ENCODE measurements around the gene DENND5B.
"Not testable (repeated sequence)": the region's sequence is repeated elsewhere in the genome, so short reads cannot be mapped to it uniquely, and the experiment has no call there.

Gene DENND5B

DNA sequence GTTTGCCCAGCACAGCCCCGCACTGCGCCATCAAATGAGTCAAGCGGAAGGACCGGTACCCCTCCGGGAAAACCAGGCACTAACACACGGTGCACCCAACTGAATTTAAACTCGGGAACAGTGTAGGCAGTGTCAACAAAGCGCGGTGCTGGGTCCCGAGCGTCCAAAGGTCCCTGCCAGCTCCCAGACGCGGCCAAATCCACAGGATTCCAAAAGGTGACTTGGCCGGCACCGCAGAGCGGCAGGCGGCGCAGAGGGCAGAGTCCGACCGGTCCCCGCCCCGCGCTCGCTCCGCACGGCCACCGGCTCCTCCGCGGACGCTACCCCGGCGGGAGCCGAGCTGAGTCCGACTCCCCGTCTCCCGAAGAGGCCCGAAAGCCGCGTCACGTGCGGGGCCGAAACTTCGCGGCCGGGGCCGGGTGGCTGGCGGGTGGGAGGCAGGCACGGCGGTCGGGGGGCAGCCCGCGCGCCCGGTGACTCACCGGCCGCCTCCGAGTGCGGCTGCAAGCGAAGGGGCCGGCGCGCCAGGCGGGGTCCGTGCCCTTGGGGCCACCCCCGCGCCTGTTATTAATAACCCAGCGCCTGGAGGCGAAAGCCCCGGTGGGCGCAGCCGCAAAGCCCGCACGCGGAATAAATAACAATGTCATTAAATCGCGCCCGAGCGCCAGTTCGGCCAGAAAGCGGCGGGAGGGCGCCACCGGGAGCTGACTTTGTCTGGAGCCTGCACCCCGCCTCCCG, 863 bp downstream of the DENND5B start:
- DNase-seq: no peak

DNA sequence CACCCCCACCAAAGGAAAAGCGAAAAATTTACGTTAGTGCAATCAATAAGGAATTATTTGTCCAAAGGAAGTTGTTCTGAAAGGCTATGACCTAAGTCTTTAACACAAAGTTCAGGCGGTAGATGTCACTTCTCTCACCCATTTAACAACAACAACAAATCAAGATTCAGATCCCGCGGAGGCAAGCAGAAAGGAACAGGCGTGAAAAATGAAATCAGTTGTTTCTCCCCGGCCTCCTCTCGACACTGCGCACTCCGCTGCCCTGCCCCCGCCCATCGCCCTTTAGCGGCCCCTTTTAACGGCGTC, 1.4 kb downstream of the DENND5B start:
- peak; percentile 6 for DNase-seq

DNA sequence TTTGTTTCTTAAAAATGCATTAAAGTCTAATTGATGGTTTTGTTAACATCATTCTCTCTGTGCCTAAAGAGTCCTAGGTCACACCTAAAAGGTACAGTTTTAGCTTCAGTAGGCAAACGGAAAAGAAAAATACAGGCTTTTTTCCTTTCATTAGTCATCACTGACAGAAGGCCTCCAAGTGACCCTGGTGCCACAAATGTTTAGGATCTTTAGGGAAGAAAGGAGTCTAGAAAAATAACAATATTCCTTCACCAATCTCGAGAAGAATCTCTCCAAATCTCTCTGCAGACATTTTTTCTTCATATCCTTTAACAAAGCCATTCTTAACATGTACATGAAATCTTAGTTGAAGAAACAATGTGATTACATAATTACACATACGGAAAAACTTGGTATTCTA, 2.0 kb downstream of the DENND5B start:
- DNase-seq: no peak

DNA sequence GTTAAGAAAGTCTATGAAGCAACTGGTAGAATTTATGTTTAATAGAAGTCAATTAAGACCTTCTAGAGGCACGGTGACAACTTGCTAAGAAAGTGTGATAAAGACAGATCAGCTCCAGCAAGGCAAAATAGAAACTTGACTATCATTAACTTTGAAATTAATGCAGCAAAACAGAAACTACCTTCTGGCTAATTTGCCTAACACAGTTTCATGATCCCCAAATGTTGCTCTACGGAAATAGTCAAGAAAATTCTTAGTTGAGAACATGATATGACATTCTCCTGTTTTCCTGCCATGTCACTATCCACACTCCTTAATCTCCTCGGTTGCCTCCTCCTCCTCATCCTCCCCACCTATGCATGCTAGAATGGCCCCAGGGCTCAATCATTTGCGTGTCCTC, 4.2 kb downstream of the DENND5B start:
- no peak for DNase-seq

DNA sequence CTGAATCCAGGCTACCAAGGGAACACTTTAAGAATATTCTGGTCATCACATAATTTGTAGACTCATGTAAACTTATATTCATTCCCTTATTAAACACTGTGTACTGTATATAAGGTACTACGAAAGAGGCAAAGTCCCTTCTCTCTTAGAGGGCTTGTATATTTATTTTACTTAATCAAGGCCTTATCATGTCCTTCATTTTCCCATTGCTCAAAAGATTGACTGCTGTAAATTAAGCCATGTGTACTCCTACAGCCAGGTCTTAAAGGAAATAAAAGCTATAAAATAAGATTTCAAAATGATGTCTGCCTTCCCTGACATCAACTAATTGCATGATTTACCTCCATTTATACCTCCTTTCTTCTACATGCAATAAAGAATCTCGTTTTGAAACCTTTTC, 5.0 kb downstream of the DENND5B start:
- no peak for DNase-seq

DNA sequence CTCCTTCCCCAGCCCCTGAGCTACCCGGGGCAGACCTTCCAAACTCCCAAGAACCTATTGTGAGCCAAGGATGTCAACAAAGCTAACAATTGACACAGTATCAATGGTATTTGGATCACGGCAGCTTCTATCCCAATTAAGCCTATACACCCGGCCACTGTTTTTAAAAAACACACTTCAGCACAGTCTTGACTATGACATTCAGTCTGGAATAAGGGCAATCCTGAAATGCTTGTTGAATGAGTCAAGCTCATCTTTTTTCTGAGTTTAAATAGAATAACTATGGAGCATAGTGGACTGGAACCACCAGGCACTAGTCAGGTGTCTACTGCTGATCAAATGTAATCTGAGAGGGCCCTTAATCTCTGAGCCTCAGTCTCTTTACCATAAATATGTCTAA, 5.7 kb downstream of the DENND5B start:
- DNase-seq: no peak

DNA sequence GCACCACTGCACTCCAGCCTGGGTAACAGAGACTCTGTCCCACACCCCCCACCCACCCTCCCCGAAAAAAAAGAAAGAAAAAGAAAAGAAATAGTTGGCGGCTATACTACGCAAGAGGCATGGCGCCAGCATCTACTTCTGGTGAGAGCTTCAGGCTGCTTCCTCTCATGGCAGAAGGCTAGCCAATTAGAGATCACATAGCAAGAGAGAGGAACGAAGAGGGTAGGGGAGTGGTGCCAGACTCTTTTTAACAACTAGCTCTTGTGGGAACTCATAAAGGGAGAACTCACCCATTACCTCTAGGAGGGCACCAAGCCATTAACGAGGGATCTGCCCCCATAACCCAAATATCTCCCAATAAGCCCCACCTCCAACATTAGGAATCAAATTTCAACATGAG, 6.2 kb downstream of the DENND5B start:
- DNase-seq: no peak

DNA sequence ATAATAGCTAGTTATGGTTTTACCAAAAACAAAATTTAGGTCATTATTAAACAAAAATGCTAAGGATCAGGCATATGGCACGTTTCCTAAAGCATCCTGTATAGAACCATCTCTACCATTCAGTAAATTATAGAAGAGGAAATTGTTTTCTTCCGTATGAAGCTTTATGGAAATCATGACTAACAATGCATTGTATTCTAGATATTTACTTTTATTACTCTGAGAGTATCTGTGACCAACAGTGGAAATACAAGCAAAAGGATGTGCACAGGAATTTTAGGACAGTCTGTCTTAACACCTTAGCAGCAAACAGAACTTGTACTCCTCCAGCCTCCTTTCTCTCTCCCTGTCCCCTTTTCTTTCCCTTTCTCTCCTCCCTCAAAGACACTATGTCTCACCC, 7.1 kb downstream of the DENND5B start:
- DNase-seq: no peak

DNA sequence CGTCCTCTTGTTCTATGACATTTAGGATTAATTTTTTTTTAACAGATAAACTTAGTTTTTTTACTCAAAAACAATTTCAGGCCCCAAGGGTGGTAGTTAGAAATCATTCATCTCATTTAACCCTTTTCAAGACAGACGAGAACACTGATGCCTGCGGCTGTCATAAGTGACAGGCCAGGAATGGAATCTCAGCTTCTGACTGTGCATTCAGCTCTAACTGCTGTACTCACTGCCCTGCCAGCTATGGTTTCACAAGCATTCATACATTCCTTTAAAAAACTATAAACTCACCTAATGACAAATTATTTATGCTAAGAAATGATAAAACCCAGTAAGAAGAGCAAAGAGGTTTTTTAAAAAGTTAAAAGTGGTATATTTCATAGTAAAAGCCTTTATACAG, 8.8 kb downstream of the DENND5B start:
- no peak for DNase-seq

DNA sequence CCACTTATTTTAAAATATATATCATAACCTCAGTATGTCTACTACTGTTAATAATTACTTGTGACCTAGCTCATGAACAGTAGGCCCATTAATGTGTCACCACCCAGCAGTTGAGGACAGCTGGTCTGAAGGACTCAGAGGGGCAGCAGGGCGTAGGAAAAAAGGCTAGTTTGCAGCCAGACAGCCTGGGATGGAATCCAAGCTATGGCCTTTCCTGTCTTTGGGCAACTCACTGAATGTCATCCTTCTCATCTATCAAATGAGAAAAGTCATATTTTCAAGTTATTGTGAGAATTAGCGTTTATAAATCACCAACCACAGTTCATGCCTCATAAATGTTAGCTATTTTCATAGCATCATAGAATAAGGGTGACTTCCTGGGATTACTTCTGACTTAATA, 12.3 kb downstream of the DENND5B start:
- DNase-seq: no peak

DNA sequence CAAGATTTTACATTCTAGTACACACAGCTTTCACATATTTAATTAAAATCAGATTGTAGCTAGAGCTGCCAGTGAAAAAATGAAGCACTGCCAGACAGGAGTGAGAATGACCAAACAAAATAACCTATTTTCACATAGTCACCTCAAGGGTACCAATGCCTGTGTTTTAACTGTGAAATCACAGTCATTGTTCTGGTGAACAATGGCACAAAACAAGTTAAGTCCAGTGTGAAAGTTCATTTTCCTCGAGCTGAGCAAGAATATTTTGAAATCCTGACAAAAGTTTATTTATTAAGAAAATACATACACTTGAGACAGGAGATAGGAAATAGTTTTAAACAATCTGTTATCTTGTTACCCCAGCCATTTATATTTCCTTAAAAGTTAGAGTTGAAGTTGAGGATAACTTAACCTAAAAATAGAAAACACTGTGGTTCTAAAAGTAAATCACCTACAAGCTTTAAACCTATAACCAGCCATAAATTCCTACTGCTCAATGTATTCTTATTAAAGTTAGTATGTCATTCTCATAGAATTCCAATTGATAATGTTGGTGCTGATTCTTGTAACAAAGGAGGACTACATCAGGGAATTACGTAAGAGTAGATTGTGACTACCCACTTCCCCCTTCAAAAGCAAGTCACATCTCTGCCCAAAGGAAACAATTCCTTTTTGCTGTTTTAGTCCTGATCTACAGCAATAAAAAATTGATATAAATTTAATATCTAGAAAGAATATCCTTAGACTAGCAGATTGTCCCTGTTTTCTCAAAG, 15.9 kb downstream of the DENND5B start:
- DNase-seq: no peak

DNA sequence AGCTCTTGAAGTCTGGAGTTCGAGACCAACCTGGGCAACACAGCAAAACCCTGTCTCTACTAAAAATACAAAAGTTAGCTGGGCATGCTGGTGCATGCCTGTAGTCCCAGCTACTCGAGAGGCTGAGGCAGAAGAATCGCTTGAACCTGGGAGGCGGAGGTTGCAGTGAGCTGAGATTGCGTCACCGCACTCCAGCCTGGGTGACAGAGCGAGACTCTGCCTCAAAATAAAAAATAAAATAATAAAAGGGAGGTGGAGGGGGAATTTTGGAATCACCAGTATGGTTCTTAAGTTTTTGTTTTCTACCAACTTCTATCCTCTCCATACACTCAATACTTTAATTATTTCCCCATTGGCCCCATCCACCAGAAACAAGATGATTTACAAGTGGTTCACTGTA, 16.6 kb downstream of the DENND5B start:
- not testable (repeated sequence) for DNase-seq

DNA sequence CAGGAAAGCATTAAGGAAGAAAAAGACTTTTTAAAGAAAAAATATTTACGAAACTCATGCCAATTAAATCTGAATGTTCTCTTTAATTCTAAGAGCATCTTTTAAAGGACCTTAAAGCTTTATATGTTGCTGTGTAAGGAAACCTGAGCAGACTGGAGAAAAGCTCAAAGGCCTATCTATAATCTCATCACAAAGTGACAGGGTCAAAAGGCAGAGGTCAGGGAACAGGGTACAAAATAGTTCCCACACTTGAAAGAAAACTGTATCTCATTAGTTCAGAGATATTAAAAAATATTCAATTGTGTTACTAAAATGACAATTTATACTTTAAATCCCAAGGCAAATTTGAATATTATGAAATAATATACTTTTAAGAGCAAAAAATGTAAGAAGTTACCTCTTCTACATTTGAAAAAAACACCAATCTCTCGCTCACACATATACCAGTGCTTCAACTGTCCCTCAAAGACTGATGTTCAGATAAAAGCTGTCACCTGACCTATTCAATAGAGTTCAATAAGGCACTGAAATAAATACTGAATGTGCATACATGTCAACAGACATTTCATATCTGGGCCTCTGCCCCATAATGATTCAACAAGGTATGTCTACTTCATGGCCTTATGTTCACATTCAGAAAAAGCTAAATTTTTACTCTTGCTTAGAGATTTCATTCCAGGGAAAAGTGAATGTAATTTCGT, 17.9 kb downstream of the DENND5B start:
- no peak for DNase-seq

DNA sequence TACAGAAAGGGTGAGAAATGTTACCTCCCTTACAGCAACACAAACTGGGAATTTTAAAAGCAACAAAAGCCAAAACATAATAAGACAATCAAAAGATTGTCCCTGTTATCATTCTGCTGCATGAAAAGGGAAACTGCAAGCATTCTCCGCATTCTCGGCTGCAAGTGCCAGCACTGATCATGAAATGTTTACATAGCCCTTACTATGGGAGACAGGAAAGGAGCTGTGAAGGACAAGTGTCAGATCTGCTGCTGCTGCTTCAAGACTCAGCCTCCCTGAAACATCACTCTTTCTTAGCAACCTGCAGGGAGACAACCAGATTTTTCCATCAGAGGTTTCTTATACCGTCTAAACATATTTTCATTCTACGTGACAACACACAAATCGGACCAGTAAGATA, 20.1 kb downstream of the DENND5B start:
- no peak for DNase-seq

DNA sequence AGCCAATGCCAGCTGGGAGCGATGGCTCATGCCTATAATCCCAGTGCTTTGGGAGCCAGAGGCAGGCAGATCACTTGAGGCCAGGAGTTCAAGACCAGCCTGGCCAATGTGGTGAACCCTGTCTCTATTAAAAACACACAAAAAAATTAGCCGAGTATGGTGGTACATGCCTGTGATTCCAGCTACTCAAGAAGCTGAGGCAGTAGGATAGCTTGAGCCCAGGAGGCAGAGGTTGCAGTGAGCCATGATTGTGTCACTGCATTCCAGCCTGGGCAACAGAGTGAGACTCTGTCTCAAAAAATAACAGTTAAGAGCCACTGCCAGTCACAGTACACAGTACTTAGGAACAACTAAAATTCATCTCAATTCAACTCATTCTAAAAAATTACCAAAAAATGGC, 21.4 kb downstream of the DENND5B start:
- not testable (repeated sequence) for DNase-seq

DNA sequence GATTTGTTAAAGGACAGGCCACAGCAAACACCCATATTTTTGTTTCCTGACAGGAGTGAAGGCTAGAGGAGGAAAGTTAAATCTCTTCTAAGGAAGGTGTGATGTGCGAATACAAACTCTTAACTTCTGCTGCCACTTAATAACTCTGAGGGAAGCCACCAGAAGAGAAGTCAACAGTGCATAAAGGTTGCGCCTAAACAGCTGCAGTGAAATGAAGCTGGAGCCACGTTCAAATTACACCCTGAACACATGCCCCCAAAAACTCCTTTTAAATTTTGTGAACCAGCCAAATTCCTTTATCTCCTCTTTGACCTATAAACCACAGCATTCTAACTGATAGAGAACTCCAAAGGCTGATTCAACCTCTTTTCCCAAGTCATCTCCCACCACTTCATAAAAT, 22.4 kb downstream of the DENND5B start:
- DNase-seq: no peak

DNA sequence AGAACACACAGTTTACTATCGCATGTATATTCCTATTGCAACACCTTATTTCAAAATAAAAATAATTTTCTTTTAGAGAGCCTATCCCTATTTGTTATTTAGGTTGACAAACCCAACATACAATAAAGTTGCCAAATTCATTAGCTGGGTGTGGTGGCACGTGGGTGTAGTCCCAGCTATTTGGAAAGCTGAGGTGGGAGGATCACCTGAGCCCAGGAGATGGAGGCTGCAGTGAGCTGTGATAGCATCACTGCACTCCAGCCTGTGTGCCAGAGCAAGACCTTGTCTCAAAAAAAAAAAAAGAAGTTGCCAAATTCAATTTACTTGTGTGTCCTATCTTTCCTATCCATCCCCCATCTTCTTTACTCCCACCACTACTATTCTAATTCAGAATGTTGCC, 23.9 kb downstream of the DENND5B start:
- DNase-seq: no peak

DNA sequence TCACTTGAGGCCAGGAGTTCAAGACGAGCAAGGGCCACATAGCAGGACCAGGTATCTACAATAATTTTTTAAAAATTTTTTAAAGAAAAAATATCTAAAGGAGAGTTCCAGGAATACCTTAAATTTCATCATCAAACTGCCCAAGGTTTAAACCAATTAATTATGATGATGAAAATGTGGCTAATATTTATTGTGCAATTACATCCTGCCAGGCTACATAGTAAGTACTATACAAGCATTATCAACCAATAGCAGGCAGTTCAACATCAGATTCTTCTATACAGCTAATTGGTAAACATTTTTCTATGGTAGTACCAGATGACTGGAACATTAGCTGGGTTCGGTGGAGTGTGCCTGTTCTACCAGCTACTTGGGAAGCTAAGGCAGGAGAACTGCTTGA, 24.4 kb downstream of the DENND5B start:
- no peak for DNase-seq

DNA sequence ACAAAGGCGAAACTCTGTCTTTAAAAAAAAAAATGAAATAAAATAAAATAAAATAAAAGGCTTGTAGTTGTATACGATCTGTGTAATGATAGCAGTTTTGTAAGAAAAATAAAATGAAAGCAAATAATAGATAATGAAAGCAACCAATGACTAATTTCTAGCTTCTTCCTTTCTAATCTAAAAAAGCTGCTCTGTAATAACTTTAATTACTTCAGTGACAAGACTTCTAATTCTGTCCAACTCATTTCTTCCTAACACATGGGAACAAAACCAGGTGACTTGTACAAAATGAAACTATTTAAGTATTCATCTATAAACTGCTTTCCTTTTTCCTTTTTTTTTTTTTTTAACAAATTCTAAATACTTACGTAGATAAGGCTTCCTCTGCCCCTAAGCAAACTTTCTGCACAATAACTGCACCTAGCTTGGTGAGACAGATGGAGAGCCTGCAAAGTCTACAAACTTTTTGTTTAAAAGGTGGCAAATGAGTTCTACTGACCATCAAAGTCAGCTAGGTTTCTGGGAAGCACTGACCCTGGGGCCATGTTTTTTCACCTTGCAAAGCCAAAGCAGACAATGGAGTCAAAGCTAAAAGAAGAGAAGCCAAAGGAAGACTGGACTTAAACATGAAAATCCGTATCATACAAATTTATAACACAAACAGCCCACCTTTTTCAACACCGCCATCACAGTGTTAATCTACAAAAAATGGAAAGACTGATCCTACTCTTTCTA, 28.2 kb downstream of the DENND5B start:
- no peak for DNase-seq

DNA sequence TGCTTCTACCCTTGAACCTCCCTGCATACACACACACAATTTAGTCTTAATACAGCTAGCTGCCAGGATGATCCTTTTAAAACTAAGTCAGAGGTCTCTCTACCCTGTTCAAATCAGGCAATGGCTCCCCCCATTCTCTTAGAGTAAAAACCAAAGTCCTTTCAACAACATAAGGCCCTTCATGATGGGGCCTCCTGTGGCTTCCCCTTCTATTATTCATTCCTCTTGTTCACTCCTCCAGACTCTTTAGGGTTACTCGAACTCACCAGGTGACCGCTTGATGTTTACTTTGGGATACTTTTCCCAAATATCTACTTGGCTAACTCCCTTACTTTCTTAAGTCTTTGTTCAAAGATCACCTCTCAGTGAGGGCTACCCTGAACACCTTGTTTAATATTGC, 30.4 kb downstream of the DENND5B start:
- DNase-seq: no peak

DNA sequence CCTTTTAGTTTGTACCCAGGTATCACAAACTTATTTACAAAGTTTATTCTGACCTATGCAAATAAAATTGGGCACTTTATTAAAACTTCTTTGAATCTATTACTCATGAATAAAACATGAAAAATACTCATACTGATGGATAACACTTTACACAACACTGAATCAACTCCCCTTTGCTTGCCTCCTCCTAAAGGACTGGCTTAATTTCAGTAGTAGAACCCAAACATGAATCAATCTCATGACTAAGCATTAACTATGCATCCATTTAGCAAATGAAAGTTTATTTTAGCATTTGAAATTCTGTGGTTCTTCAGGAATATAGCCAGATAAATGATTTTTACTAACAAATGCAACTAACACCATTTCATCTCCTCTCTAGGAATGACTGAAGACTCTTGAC, 32.4 kb downstream of the DENND5B start:
- no peak for DNase-seq

DNA sequence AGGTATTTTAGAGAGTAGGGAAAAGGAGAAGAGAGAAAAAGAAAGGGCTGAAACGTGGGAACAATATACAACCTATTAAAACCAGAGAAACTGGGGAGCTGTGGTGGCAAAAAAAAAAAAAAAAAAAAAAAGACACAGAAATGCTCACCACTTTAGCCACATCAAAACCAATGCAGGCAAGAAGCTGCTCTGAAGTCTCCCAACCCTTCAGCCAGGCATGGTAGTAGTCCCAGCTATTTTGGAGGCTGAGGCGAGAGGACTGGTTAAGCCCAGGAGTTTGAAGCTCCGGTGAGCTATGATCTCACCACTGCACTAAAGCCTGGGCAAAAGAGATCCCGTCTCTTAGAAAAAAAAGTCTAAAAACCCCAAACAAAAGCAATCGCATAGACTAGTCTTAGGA, 33.2 kb downstream of the DENND5B start:
- DNase-seq: no peak

DNA sequence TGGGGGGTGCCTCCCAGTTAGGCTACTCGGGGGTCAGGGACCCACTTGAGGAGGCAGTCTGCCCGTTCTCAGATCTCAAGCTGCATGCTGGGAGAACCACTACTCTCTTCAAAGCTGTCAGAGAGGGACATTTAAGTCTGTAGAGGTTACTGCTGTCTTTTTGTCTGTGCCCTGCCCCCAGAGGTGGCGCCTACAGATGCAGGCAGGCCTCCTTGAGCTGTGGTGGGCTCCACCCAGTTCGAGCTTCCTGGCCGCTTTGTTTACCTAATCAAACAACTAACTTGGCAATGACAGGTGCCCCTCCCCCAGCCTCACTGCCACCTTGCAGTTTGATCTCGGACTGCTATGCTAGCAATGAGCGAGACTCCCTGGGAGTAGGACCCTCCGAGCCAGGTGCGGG, 35.5 kb downstream of the DENND5B start:
- not testable (repeated sequence) for DNase-seq

DNA sequence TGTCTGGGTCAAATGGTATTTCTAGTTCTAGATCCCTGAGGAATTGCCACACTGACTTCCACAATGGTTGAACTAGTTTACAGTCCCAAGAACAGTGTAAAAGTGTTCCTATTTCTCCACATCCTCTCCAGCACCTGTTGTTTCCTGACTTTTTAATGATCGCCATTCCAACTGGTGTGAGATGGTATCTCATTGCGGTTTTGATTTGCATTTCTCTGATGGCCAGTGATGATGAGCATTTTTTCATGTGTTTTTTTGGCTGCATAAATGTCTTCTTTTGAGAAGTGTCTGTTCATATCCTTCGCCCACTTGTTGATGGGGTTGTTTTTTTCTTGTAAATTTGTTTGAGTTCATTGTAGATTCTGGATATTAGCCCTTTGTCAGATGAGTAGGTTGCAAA, 40.3 kb downstream of the DENND5B start:
- not testable (repeated sequence) for DNase-seq

Measured in CD4-positive, alpha-beta T cell treated with Interleukin-6 for 4 hours (primary cell).